GM12878 (cell line): Measurements from ENCODE around the gene ERCC2. TPM values are rescaled to one million over a fixed set of nuclear protein-coding genes. Genes with fewer than 3 reads are reported as not detected.
"Not testable (repeated sequence)": the region's sequence is repeated elsewhere in the genome, so short reads cannot be mapped to it uniquely, and the experiment has no call there.

Experiments used
- ATAC-seq: fragments of 200-7000 bp; cut with Tn5 transposase; 3 replicates; pipeline ENCODE4 v1.9.1; 2020; ENCODE audit warnings: mild to moderate bottlenecking, moderate library complexity
- BruUV-seq: library from RNA; stranded (reverse); fragments of 400-500 nt; replicated peaks from 2 replicates; lab custom pipeline; 2021; lab: Mats Ljungman, UMichigan
- CTCF ChIA-PET: fragments of 300-600 bp; sonication (Branson Sonifier 250); formaldehyde crosslinking; extraction: SDS; loops from one replicate; lab custom pipeline; 2021; ENCODE audit warnings: inconsistent platforms; lab: Yijun Ruan, JAX
- POLR2A ChIA-PET: fragments of 350-600 bp; formaldehyde crosslinking; extraction: SDS; loops from one replicate; lab custom pipeline; 2021; ENCODE audit warnings: inconsistent platforms; lab: Charles Lee
- RAD21 ChIA-PET: fragments of 300-600 bp; sonication (Branson Sonifier 250); formaldehyde crosslinking; loops from one replicate; lab custom pipeline; 2023; ENCODE audit warnings: antibody characterized with exemption; ENCODE audit not compliant: unreplicated experiment; lab: Charles Lee
- SMC1A ChIA-PET: fragments of 300-600 bp; sonication (Branson Sonifier 250); formaldehyde crosslinking; loops from one replicate; lab custom pipeline; 2023; ENCODE audit not compliant: unreplicated experiment, uncharacterized antibody; lab: Charles Lee
- DNase-seq: peaks from one replicate; pipeline ENCODE4 v3.0.0-alpha.2; 2011; ENCODE audit warnings: low read depth, low spot score
- FAIRE-seq: peaks from 3 replicates; lab custom pipeline; 2011; peaks lifted over from hg19 to GRCh38; lab: Jason Lieb, UNC
- H2AFZ ChIP-seq: 2 replicates; pipeline ENCODE4 v1.6.0; 2011; ENCODE audit warnings: low read depth, low read length, control low read depth; ENCODE audit not compliant: control insufficient read depth
- H3K27ac ChIP-seq: 2 replicates; pipeline ENCODE4 v1.5.1; 2011; ENCODE audit warnings: control low read depth; ENCODE audit not compliant: control insufficient read depth, insufficient read depth
- H3K27me3 ChIP-seq, 2 experiments: replicated peaks in 1 of 2; 2 replicates each; pipeline versions ENCODE4 v1.6.0 to v1.6.1; 2011; ENCODE audit warnings: low read length in 1 of 2; ENCODE audit not compliant: control insufficient read depth in 2 of 2, insufficient read depth in 2 of 2
- H3K36me3 ChIP-seq, 2 experiments: 2 replicates each; pipeline ENCODE4 v1.5.1; 2011; ENCODE audit warnings: low read length in 1 of 2; ENCODE audit not compliant: control insufficient read depth in 2 of 2, insufficient read depth in 2 of 2
- H3K4me1 ChIP-seq: 2 replicates; pipeline ENCODE4 v1.6.1; 2011; ENCODE audit warnings: mild to moderate bottlenecking, low read length, moderate library complexity, mixed read lengths; ENCODE audit not compliant: control insufficient read depth, insufficient read depth
- H3K4me2 ChIP-seq: 2 replicates; pipeline ENCODE4 v1.6.0; 2011; ENCODE audit warnings: control low read depth; ENCODE audit not compliant: control insufficient read depth, insufficient read depth
- H3K4me3 ChIP-seq: fragments of 200-600 bp; sonication (generic); 2 replicates; pipeline ENCODE4 v1.5.1; 2016
- H3K79me2 ChIP-seq: 2 replicates; pipeline ENCODE4 v1.6.0; 2011; ENCODE audit warnings: low read length; ENCODE audit not compliant: control insufficient read depth, insufficient read depth
- H3K9ac ChIP-seq: 2 replicates; pipeline ENCODE4 v1.8.0; 2011; ENCODE audit warnings: low read length, control low read depth, mixed read lengths; ENCODE audit not compliant: control insufficient read depth, insufficient read depth
- H3K9me3 ChIP-seq: replicated peaks from 3 replicates; pipeline ENCODE4 v1.5.1; 2011; ENCODE audit warnings: mild to moderate bottlenecking, low read length; ENCODE audit not compliant: control insufficient read depth, insufficient read depth
- H4K20me1 ChIP-seq: 2 replicates; pipeline ENCODE4 v1.6.0; 2011; ENCODE audit not compliant: control insufficient read depth, insufficient read depth
- CHD4 ChIP-seq: fragments of 200-600 bp; sonication (generic); IDR thresholded peaks from 2 replicates; pipeline ENCODE4 v1.6.1; 2016; ENCODE audit warnings: mild to moderate bottlenecking
- GATAD2B ChIP-seq: fragments of 450-650 bp; conservative IDR thresholded peaks from 2 replicates; pipeline ENCODE4 v1.6.1; 2017; ENCODE audit warnings: low read depth, mild to moderate bottlenecking, moderate library complexity
- HDAC6 ChIP-seq: fragments of 200-600 bp; sonication (generic); IDR thresholded peaks from one replicate; pipeline ENCODE4 v1.8.0; 2017; ENCODE audit warnings: antibody characterized with exemption; ENCODE audit not compliant: unreplicated experiment
- MEF2B ChIP-seq: fragments of 450-650 bp; IDR thresholded peaks from 2 replicates; pipeline ENCODE4 v1.6.1; 2018; ENCODE audit warnings: mild to moderate bottlenecking, moderate library complexity; ENCODE audit not compliant: partially characterized antibody, poor library complexity, severe bottlenecking
- MTA2 ChIP-seq: fragments of 450-650 bp; IDR thresholded peaks from 2 replicates; pipeline ENCODE4 v1.6.1; 2016; ENCODE audit warnings: low read depth, mild to moderate bottlenecking, moderate library complexity
- NFYA ChIP-seq: IDR thresholded peaks from 2 replicates; pipeline ENCODE4 v1.6.1; 2011; ENCODE audit warnings: low read depth, mild to moderate bottlenecking, low read length, improper control_type of control experiment, borderline replicate concordance
- SIN3A ChIP-seq: IDR thresholded peaks from 2 replicates; pipeline ENCODE4 v1.6.1; 2012; ENCODE audit warnings: low read depth, low read length, improper control_type of control experiment
- SMAD5 ChIP-seq: IDR thresholded peaks from 2 replicates; pipeline ENCODE4 v1.6.1; 2016; ENCODE audit warnings: antibody characterized with exemption, low read depth
- TAF1 ChIP-seq: IDR thresholded peaks from 2 replicates; pipeline ENCODE4 v1.6.1; 2011; ENCODE audit warnings: mild to moderate bottlenecking, low read depth, low read length, borderline replicate concordance
- WGBS: methylation state at CpG from one replicate; pipeline ENCODE4 v1.1.6; 2016; ENCODE audit warnings: low lambda C conversion rate; ENCODE audit not compliant: insufficient replicate concordance, insufficient coverage; ENCODE audit errors: missing lambda C conversion rate; 5-methylcytosine and 5-hydroxymethylcytosine counted together
- in situ Hi-C: fragments of 300-500 bp; cut with MboI; formaldehyde crosslinking; loops from 9 replicates; pipeline ENCODE4 v1.14.3; 2018; ENCODE audit warnings: mixed read lengths
- intact Hi-C: fragments of 100-400 bp; cut with micrococcal nuclease; formaldehyde crosslinking; loops from one replicate; pipeline ENCODE4 v1.14.2; 2022; ENCODE audit not compliant: unreplicated experiment
- polyA plus RNA-seq, 11 experiments: library from polyadenylated mRNA; depleted of rRNA in 4 of 11; unstranded in 6 of 11; stranded (reverse) in 5 of 11; fragments of >200 nt; fragmentation: Nextera tagmentation in 4 of 11; fragmentation: Illumina TruSeq in 1 of 11; extraction: Ambion mirVana in 4 of 11; extraction: Trizol in 1 of 11; gene quantifications; 1 replicate in 1 of 11; 2 replicates in 10 of 11; pipeline versions ENCODE4 v1.2.1 to v1.2.3, GENCODE V29; 2011 to 2016; ENCODE audit warnings: inconsistent platforms in 2 of 11, missing spikeins in 2 of 11, low read depth in 1 of 11
- total RNA-seq, 4 experiments: library from RNA; depleted of rRNA in 3 of 4; stranded (reverse); fragments of >200 nt in 3 of 4; fragmentation: Illumina TruSeq in 1 of 4; extraction: Trizol in 1 of 4; gene quantifications; 2 replicates each; pipeline versions ENCODE4 v1.2.1 to v1.2.3, GENCODE V29; 2013 to 2021
- TF ChIP-seq, protein P1 (sequence below): fragments of 450-650 bp; formaldehyde crosslinking; IDR thresholded peaks from 2 replicates; pipeline ENCODE4 v1.4.0; 2020; ENCODE audit warnings: mild to moderate bottlenecking, moderate library complexity
- TF ChIP-seq, protein P2 (sequence below): fragments of 450-650 bp; IDR thresholded peaks from 2 replicates; pipeline ENCODE4 v1.6.1; 2017; ENCODE audit warnings: low read depth, mild to moderate bottlenecking, moderate library complexity

The ERCC2 gene
- total and polyA plus RNA-seq, 10 of the 15 experiments (the other 5 are each of a cell fraction or from before 2014, with no cell fraction given), result 1.3 to 40.1 (median 15.6) TPM

DNA sequence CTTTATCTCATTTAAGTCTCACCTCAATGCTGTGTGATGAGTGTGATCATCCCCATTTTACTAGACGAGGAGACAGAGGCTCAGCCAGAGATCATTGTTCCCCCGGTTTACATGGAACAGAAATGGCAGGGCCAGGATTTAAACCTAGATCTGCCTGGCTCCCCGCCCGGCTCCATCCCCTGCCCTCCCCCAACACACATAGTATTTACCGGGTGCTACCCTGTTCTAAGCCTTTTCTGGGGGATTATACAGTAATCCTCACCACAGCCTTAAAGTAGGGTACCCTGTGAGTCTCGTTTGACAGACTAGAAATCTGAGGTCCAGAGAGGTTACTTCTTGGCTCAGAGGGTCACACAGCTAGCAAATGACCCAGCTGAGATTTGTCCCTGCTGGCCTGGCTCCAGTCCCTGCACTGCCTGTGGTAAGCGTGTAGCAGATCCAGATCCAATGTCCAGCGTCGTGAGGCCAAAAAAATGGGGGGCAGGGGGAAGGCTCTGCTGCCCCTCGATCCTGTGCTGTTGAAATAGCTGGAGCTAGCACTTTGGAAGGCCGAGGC is 33.6 kb downstream of the ERCC2 start:
- 0 out of 4 replicates have a peak, but pooled peaks cover 0 to 1% of the 10 kb centered on the region in 2 experiments for H3K27me3 ChIP-seq
- H3K4me2 ChIP-seq, result no peak overlapping the region
- CTCF ChIA-PET, result interaction anchor here (1.1 to 2.4 kb wide), 2 partner anchors 83 to 88 kb away, joined by 6 to 15 read pairs; no protein-coding TSS in a partner anchor
- no peak overlapping the region for H3K27ac ChIP-seq
- no peaks in the 10 kb centered on the region for H3K36me3 ChIP-seq
- H3K79me2 ChIP-seq, result no peaks in the 10 kb centered on the region
- peaks cover 3% of the 10 kb centered on the region; the same call in 1 of the 2 replicates for H3K4me1 ChIP-seq
- no peak overlapping the region for H2AFZ ChIP-seq
- H3K9me3 ChIP-seq, result no peaks in the 10 kb centered on the region
- intact Hi-C loops (loop anchor here (5.0 to 10.0 kb wide), 5 partner anchors 84 to 429 kb away; partner anchors contain the start of genes APOE, MARK4 and PPP1R37), in situ Hi-C loops (loop anchor here (10.0 kb wide), 1 partner anchor 432 kb away; the partner anchor contains the start of gene APOE)
- TF ChIP-seq SMAD5 (no peak), GATAD2B (no peak), TAF1 (no peak), CHD4 (no peak), HDAC6 (no peak), NFYA (no peak), MTA2 (no peak), MEF2B (no peak), SIN3A (no peak)
- TF ChIP-seq, protein P1, sequence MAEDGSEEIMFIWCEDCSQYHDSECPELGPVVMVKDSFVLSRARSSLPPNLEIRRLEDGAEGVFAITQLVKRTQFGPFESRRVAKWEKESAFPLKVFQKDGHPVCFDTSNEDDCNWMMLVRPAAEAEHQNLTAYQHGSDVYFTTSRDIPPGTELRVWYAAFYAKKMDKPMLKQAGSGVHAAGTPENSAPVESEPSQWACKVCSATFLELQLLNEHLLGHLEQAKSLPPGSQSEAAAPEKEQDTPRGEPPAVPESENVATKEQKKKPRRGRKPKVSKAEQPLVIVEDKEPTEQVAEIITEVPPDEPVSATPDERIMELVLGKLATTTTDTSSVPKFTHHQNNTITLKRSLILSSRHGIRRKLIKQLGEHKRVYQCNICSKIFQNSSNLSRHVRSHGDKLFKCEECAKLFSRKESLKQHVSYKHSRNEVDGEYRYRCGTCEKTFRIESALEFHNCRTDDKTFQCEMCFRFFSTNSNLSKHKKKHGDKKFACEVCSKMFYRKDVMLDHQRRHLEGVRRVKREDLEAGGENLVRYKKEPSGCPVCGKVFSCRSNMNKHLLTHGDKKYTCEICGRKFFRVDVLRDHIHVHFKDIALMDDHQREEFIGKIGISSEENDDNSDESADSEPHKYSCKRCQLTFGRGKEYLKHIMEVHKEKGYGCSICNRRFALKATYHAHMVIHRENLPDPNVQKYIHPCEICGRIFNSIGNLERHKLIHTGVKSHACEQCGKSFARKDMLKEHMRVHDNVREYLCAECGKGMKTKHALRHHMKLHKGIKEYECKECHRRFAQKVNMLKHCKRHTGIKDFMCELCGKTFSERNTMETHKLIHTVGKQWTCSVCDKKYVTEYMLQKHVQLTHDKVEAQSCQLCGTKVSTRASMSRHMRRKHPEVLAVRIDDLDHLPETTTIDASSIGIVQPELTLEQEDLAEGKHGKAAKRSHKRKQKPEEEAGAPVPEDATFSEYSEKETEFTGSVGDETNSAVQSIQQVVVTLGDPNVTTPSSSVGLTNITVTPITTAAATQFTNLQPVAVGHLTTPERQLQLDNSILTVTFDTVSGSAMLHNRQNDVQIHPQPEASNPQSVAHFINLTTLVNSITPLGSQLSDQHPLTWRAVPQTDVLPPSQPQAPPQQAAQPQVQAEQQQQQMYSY (CRISPR knock-in tag), result no peak
- TF ChIP-seq, protein P2, sequence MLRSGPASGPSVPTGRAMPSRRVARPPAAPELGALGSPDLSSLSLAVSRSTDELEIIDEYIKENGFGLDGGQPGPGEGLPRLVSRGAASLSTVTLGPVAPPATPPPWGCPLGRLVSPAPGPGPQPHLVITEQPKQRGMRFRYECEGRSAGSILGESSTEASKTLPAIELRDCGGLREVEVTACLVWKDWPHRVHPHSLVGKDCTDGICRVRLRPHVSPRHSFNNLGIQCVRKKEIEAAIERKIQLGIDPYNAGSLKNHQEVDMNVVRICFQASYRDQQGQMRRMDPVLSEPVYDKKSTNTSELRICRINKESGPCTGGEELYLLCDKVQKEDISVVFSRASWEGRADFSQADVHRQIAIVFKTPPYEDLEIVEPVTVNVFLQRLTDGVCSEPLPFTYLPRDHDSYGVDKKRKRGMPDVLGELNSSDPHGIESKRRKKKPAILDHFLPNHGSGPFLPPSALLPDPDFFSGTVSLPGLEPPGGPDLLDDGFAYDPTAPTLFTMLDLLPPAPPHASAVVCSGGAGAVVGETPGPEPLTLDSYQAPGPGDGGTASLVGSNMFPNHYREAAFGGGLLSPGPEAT, result no peak
- BruUV-seq, result no TSS peak
- no peaks in the 10 kb centered on the region for H4K20me1 ChIP-seq
- no peak overlapping the region for H3K4me3 ChIP-seq
- POLR2A ChIA-PET, result no interaction called here
- DNase-seq, result no peak
- H3K9ac ChIP-seq, result no peak overlapping the region
- RAD21 ChIA-PET, result interaction anchor here (0.8 kb wide), 1 partner anchor 88 kb away, joined by 3 read pairs; no protein-coding TSS in a partner anchor
- FAIRE-seq, result no peak
- 63% methylated on average over 11 of the region's 11 CpGs for WGBS
- ATAC-seq, result no peak
- SMC1A ChIA-PET, result no interaction called here

DNA sequence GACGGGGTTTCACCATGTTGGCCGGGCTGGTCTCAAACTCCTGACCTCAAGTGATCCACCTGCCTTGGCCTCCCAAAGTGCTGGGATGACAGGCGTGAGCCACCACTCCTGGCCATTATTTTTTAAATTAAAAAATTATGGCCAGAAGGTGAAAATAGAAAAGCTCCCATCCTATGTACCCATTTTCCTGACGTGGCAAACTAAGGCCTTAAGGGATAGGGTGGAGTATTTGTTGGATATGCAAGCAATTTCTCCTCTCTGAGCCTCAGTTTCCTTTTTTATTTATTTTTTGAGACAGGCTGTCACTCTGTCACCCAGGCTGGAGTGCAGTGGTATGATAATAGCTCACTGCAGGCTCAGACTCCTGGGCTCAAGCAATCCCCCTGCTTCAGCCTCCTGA is 35.5 kb downstream of the ERCC2 start:
- DNase-seq, H3K36me3 ChIP-seq, H2AFZ ChIP-seq, H3K4me1 ChIP-seq, BruUV-seq, H3K4me2 ChIP-seq, RAD21 ChIA-PET, H3K9me3 ChIP-seq, H3K27me3 ChIP-seq, ATAC-seq, H3K4me3 ChIP-seq, FAIRE-seq, H3K9ac ChIP-seq, SMC1A ChIA-PET, H4K20me1 ChIP-seq, H3K27ac ChIP-seq, H3K79me2 ChIP-seq: not testable (repeated sequence)
- in situ Hi-C loops, result loop anchor here (10.0 kb wide), 1 partner anchor 430 kb away; the partner anchor contains the start of gene APOE
- intact Hi-C loops, result loop anchor here (5.0 to 10.0 kb wide), 5 partner anchors 83 to 428 kb away; partner anchors contain the start of genes APOE, MARK4 and PPP1R37
- ChIA-PET CTCF (interaction anchor here (0.6 to 1.0 kb wide), 2 partner anchors 186 to 243 kb away, joined by 3 to 4 read pairs; no protein-coding TSS in a partner anchor), POLR2A (interaction anchor here (0.7 to 1.4 kb wide), 2 partner anchors 156 to 320 kb away, joined by 6 to 7 read pairs; partner anchors contain the start of genes BLOC1S3 and TRAPPC6A)
- WGBS, result 44% methylated on average over 4 of the region's 4 CpGs
